Effector memory CD8-positive, alpha-beta T cell (primary cell): ENCODE measurements around the gene AGBL4.

Source experiments
- ATAC-seq: fragments of 150-1000 bp; cut with Tn5 transposase; replicated peaks from 2 replicates; pipeline ENCODE4 v1.10.0; 2021; ENCODE audit warnings: mild to moderate bottlenecking, moderate library complexity
- DNase-seq, 3 experiments: peaks; one replicate each; pipeline ENCODE4 v3.0.0; 2021
- H3K27ac Mint-ChIP-seq, 2 donors: one replicate each; pipeline ENCODE4 v1.8.0; 2022; ENCODE audit warnings: mild to moderate bottlenecking in 2 of 2, mixed read lengths in 2 of 2, moderate library complexity in 2 of 2
- H3K27me3 Mint-ChIP-seq, 2 donors: one replicate each; pipeline ENCODE4 v1.8.0; 2022; ENCODE audit warnings: mixed read lengths in 2 of 2
- H3K36me3 Mint-ChIP-seq: one replicate; pipeline ENCODE4 v1.8.0; 2022; ENCODE audit warnings: mild to moderate bottlenecking, moderate library complexity, mixed read lengths; ENCODE audit not compliant: insufficient read depth
- H3K4me1 Mint-ChIP-seq, 2 donors: one replicate each; pipeline ENCODE4 v1.8.0; 2022; ENCODE audit warnings: low read depth in 2 of 2, mixed read lengths in 2 of 2
- H3K4me3 Mint-ChIP-seq, 2 donors: one replicate each; pipeline ENCODE4 v1.8.0; 2022; ENCODE audit warnings: mild to moderate bottlenecking in 2 of 2, mixed read lengths in 2 of 2, moderate library complexity in 2 of 2
- H3K9me3 Mint-ChIP-seq, 2 donors: one replicate each; pipeline ENCODE4 v1.8.0; 2022; ENCODE audit warnings: mixed read lengths in 2 of 2

Gene AGBL4

GRCh38 chr1:49208712-49209111 lies 815.0 kb downstream of the AGBL4 start:
- H3K27me3 Mint-ChIP-seq = peaks cover 0 to 6% of the 10 kb centered on the region in 2 donors
- no peaks in the 10 kb centered on the region for H3K36me3 Mint-ChIP-seq
- H3K9me3 Mint-ChIP-seq = no peaks in the 10 kb centered on the region
- no peak overlapping the region for H3K4me3 Mint-ChIP-seq
- H3K4me1 Mint-ChIP-seq = no peaks in the 10 kb centered on the region
- no peak for ATAC-seq
- no peak overlapping the region for H3K27ac Mint-ChIP-seq
- no peak for DNase-seq

- DNase-seq (no peak), ATAC-seq (no peak)
- Mint-ChIP-seq H3K4me1 (no peaks in the 10 kb centered on the region), H3K27ac (no peak overlapping the region), H3K9me3 (peaks cover 1 to 7% of the 10 kb centered on the region in 2 donors), H3K27me3 (no peaks in the 10 kb centered on the region), H3K36me3 (no peaks in the 10 kb centered on the region), H3K4me3 (no peak overlapping the region)
Measured at GRCh38 chr1:49204720-49205119, 819.0 kb downstream of the AGBL4 start.

- Mint-ChIP-seq H3K36me3 (no peaks in the 10 kb centered on the region), H3K9me3 (peaks cover 1 to 9% of the 10 kb centered on the region in 2 donors), H3K27ac (no peak overlapping the region), H3K4me3 (no peak overlapping the region), H3K27me3 (no peaks in the 10 kb centered on the region), H3K4me1 (no peaks in the 10 kb centered on the region)
- no peak for DNase-seq
- ATAC-seq = no peak
Measured at GRCh38 chr1:49200738-49201137, 823.0 kb downstream of the AGBL4 start.

GRCh38 chr1:49199564-49199963 lies 824.2 kb downstream of the AGBL4 start:
- ATAC-seq (no peak), DNase-seq (no peak)
- Mint-ChIP-seq H3K36me3 (no peaks in the 10 kb centered on the region), H3K27me3 (no peaks in the 10 kb centered on the region), H3K9me3 (peaks cover 1 to 9% of the 10 kb centered on the region in 2 donors), H3K4me1 (no peaks in the 10 kb centered on the region), H3K4me3 (no peak overlapping the region), H3K27ac (no peak overlapping the region)

GRCh38 chr1:49197081-49197480 lies 826.7 kb downstream of the AGBL4 start:
- Mint-ChIP-seq H3K4me3 (no peak overlapping the region), H3K9me3 (peaks cover 0 to 9% of the 10 kb centered on the region in 2 donors), H3K27me3 (no peaks in the 10 kb centered on the region), H3K36me3 (no peaks in the 10 kb centered on the region), H3K4me1 (no peaks in the 10 kb centered on the region), H3K27ac (no peak overlapping the region)
- DNase-seq (no peak), ATAC-seq (no peak)

- H3K4me3 Mint-ChIP-seq = no peak overlapping the region
Measured at GRCh38 chr1:49190138-49190537, 833.6 kb downstream of the AGBL4 start.

GRCh38 chr1:49187056-49187455 lies 836.7 kb downstream of the AGBL4 start:
- no peaks in the 10 kb centered on the region for H3K27me3 Mint-ChIP-seq
- DNase-seq (no peak), ATAC-seq (no peak)
- no peaks in the 10 kb centered on the region for H3K4me1 Mint-ChIP-seq
- H3K36me3 Mint-ChIP-seq = no peaks in the 10 kb centered on the region
- no peak overlapping the region for H3K27ac Mint-ChIP-seq
- H3K4me3 Mint-ChIP-seq = no peak overlapping the region
- peaks cover 4 to 7% of the 10 kb centered on the region in 2 donors for H3K9me3 Mint-ChIP-seq

More at GRCh38 chr1:49190138-49190537, 833.6 kb downstream of the AGBL4 start:
- Mint-ChIP-seq H3K9me3 (peaks cover 4 to 7% of the 10 kb centered on the region in 2 donors), H3K36me3 (no peaks in the 10 kb centered on the region), H3K27me3 (no peaks in the 10 kb centered on the region), H3K4me1 (no peaks in the 10 kb centered on the region), H3K27ac (no peak overlapping the region)
- DNase-seq (no peak), ATAC-seq (no peak)

- Mint-ChIP-seq H3K9me3 (peaks cover 4 to 7% of the 10 kb centered on the region in 2 donors), H3K27ac (no peak overlapping the region), H3K4me3 (no peak overlapping the region), H3K27me3 (no peaks in the 10 kb centered on the region), H3K4me1 (no peaks in the 10 kb centered on the region), H3K36me3 (no peaks in the 10 kb centered on the region)
- DNase-seq (no peak), ATAC-seq (no peak)
Measured at GRCh38 chr1:49185450-49185980, 838.2 kb downstream of the AGBL4 start.

GRCh38 chr1:49183489-49183888 lies 840.3 kb downstream of the AGBL4 start:
- no peak for DNase-seq
- no peak for ATAC-seq
- no peaks in the 10 kb centered on the region for H3K36me3 Mint-ChIP-seq
- H3K27ac Mint-ChIP-seq = no peak overlapping the region
- no peak overlapping the region for H3K4me3 Mint-ChIP-seq
- no peaks in the 10 kb centered on the region for H3K4me1 Mint-ChIP-seq
- H3K9me3 Mint-ChIP-seq = peaks cover 2 to 7% of the 10 kb centered on the region in 2 donors
- H3K27me3 Mint-ChIP-seq = no peaks in the 10 kb centered on the region

GRCh38 chr1:49181033-49181432 lies 842.7 kb downstream of the AGBL4 start:
- ATAC-seq = no peak
- no peak for DNase-seq
- Mint-ChIP-seq H3K9me3 (no peaks in the 10 kb centered on the region), H3K36me3 (no peaks in the 10 kb centered on the region), H3K4me1 (no peaks in the 10 kb centered on the region), H3K27me3 (no peaks in the 10 kb centered on the region), H3K27ac (no peak overlapping the region), H3K4me3 (no peak overlapping the region)

- Mint-ChIP-seq H3K27ac (no peak overlapping the region), H3K4me1 (no peaks in the 10 kb centered on the region), H3K36me3 (no peaks in the 10 kb centered on the region), H3K27me3 (no peaks in the 10 kb centered on the region), H3K4me3 (no peak overlapping the region), H3K9me3 (peaks cover 0 to 6% of the 10 kb centered on the region in 2 donors)
- ATAC-seq = no peak
- no peak for DNase-seq
Measured at GRCh38 chr1:49171941-49172593, 851.7 kb downstream of the AGBL4 start.

- DNase-seq = no peak
- no peaks in the 10 kb centered on the region for H3K4me1 Mint-ChIP-seq
Measured at GRCh38 chr1:49166031-49166430, 857.7 kb downstream of the AGBL4 start.

GRCh38 chr1:49163031-49163430 lies 860.7 kb downstream of the AGBL4 start:
- ATAC-seq (no peak), DNase-seq (no peak)
- no peaks in the 10 kb centered on the region for H3K36me3 Mint-ChIP-seq
- H3K27me3 Mint-ChIP-seq = no peaks in the 10 kb centered on the region
- no peak overlapping the region for H3K27ac Mint-ChIP-seq
- no peaks in the 10 kb centered on the region for H3K4me1 Mint-ChIP-seq
- peaks cover 1 to 8% of the 10 kb centered on the region in 2 donors for H3K9me3 Mint-ChIP-seq
- H3K4me3 Mint-ChIP-seq = no peak overlapping the region

More at GRCh38 chr1:49166031-49166430, 857.7 kb downstream of the AGBL4 start:
- no peak overlapping the region for H3K4me3 Mint-ChIP-seq
- no peaks in the 10 kb centered on the region for H3K27me3 Mint-ChIP-seq
- ATAC-seq = no peak
- H3K27ac Mint-ChIP-seq = no peak overlapping the region
- no peaks in the 10 kb centered on the region for H3K36me3 Mint-ChIP-seq
- no peaks in the 10 kb centered on the region for H3K9me3 Mint-ChIP-seq

- Mint-ChIP-seq H3K27ac (no peak overlapping the region), H3K36me3 (no peaks in the 10 kb centered on the region), H3K9me3 (peaks cover 1 to 8% of the 10 kb centered on the region in 2 donors), H3K4me3 (no peak overlapping the region), H3K27me3 (no peaks in the 10 kb centered on the region), H3K4me1 (peaks cover 0 to 4% of the 10 kb centered on the region in 2 donors)
- DNase-seq (no peak), ATAC-seq (no peak)
Measured at GRCh38 chr1:49160677-49161076, 863.1 kb downstream of the AGBL4 start.
